ENCODE measurements around the gene EHD2. TPM values are rescaled to one million over a fixed set of nuclear protein-coding genes. Genes with fewer than 3 reads are reported as not detected.

EHD2 gene
- total RNA-seq, 1 experiment from 2014 or later = 13.3 TPM

- Histone ChIP-seq H3K4me1 (no peaks in the 10 kb centered on the region), H3K4me3 (ENCODE audit: low read depth, low read length) (no peak overlapping the region), H3K9me3 (no peaks in the 10 kb centered on the region), H3K36me3 (ENCODE audit: control insufficient read depth, insufficient read depth, low read length) (no peaks in the 10 kb centered on the region; the same call in 1 of the 2 replicates), H3K27me3 (replicated peaks; ENCODE audit: control insufficient read depth, insufficient read depth, low read length) (no peaks in the 10 kb centered on the region)
- DNase-seq = no peak
- CTCF ChIA-PET = no interaction called here
- no peak for TF ChIP-seq CTCF (IDR thresholded peaks at IDR 0.05; ENCODE audit: insufficient read depth in 1 of 2, low read depth in 1 of 2, low read length in 1 of 2, severe bottlenecking in 1 of 2, unreplicated experiment in 1 of 2)
- Mint-ChIP-seq H3K27me3 (ENCODE audit: insufficient read depth, unreplicated experiment) (no peaks in the 10 kb centered on the region), H3K4me3 (ENCODE audit: unreplicated experiment) (no peak overlapping the region), H3K27ac (ENCODE audit: unreplicated experiment) (no peak overlapping the region), H3K9me3 (ENCODE audit: unreplicated experiment) (no peaks in the 10 kb centered on the region), H3K4me1 (ENCODE audit: low read depth, unreplicated experiment) (peaks cover 13% of the 10 kb centered on the region), H3K36me3 (ENCODE audit: insufficient read depth, unreplicated experiment) (peaks cover 73% of the 10 kb centered on the region)
- POLR2A ChIA-PET = no interaction called here
- intact Hi-C loops (cut with micrococcal nuclease; ENCODE audit: unreplicated experiment) = no loop called here
- no TSS peak for BruUV-seq (replicated peaks)
Measured at GRCh38 chr19:47686679-47687450, 26.4 kb upstream of the EHD2 start.

GRCh38 chr19:47687906-47688305 is 25.3 kb upstream of the EHD2 start:
- Histone ChIP-seq H3K9me3 (no peaks in the 10 kb centered on the region), H3K4me3 (ENCODE audit: low read depth, low read length) (no peak overlapping the region), H3K4me1 (no peaks in the 10 kb centered on the region), H3K36me3 (ENCODE audit: control insufficient read depth, insufficient read depth, low read length) (peaks cover under 1% of the 10 kb centered on the region; the same call in 1 of the 2 replicates), H3K27me3 (replicated peaks; ENCODE audit: control insufficient read depth, insufficient read depth, low read length) (no peaks in the 10 kb centered on the region)
- BruUV-seq (replicated peaks) = no TSS peak
- POLR2A ChIA-PET = no interaction called here
- no peaks in the 10 kb centered on the region for H3K27me3 Mint-ChIP-seq (ENCODE audit: insufficient read depth, unreplicated experiment)
- DNase-seq = no peak
- peaks cover 13% of the 10 kb centered on the region for H3K4me1 Mint-ChIP-seq (ENCODE audit: low read depth, unreplicated experiment)
- CTCF ChIA-PET = no interaction called here
- no peaks in the 10 kb centered on the region for H3K9me3 Mint-ChIP-seq (ENCODE audit: unreplicated experiment)
- H3K36me3 Mint-ChIP-seq (ENCODE audit: insufficient read depth, unreplicated experiment) = peaks cover 73% of the 10 kb centered on the region
- no peak overlapping the region for H3K4me3 Mint-ChIP-seq (ENCODE audit: unreplicated experiment)
- peak overlapping the region; percentile 46 for H3K27ac Mint-ChIP-seq (ENCODE audit: unreplicated experiment)
- TF ChIP-seq CTCF (IDR thresholded peaks at IDR 0.05; ENCODE audit: insufficient read depth in 1 of 2, low read depth in 1 of 2, low read length in 1 of 2, severe bottlenecking in 1 of 2, unreplicated experiment in 1 of 2) = no peak
- intact Hi-C loops (cut with micrococcal nuclease; ENCODE audit: unreplicated experiment) = no loop called here

GRCh38 chr19:47691090-47691489 is 22.1 kb upstream of the EHD2 start:
- ChIA-PET POLR2A (no interaction called here), CTCF (no interaction called here)
- intact Hi-C loops (cut with micrococcal nuclease; ENCODE audit: unreplicated experiment) = no loop called here
- Histone ChIP-seq H3K4me3 (ENCODE audit: low read depth, low read length) (no peak overlapping the region), H3K4me1 (no peaks in the 10 kb centered on the region), H3K36me3 (ENCODE audit: control insufficient read depth, insufficient read depth, low read length) (peaks cover 3% of the 10 kb centered on the region), H3K27me3 (replicated peaks; ENCODE audit: control insufficient read depth, insufficient read depth, low read length) (no peaks in the 10 kb centered on the region), H3K9me3 (no peaks in the 10 kb centered on the region)
- Mint-ChIP-seq H3K27ac (ENCODE audit: unreplicated experiment) (no peak overlapping the region), H3K4me3 (ENCODE audit: unreplicated experiment) (no peak overlapping the region), H3K27me3 (ENCODE audit: insufficient read depth, unreplicated experiment) (no peaks in the 10 kb centered on the region), H3K4me1 (ENCODE audit: low read depth, unreplicated experiment) (peaks cover 6% of the 10 kb centered on the region), H3K36me3 (ENCODE audit: insufficient read depth, unreplicated experiment) (peaks cover 64% of the 10 kb centered on the region), H3K9me3 (ENCODE audit: unreplicated experiment) (no peaks in the 10 kb centered on the region)
- BruUV-seq (replicated peaks) = no TSS peak
- DNase-seq = no peak
- TF ChIP-seq CTCF (IDR thresholded peaks at IDR 0.05; ENCODE audit: insufficient read depth in 1 of 2, low read depth in 1 of 2, low read length in 1 of 2, severe bottlenecking in 1 of 2, unreplicated experiment in 1 of 2) = no peak
